Measurements from ENCODE around the gene TLR6.

The TLR6 gene

GRCh38 chr4:38868059-38868960 lies 11.7 kb upstream of the TLR6 start:
- no peak for DNase-seq (ENCODE audit: low read depth)
- H3K4me3 ChIP-seq (ENCODE audit: low read depth, low read length): peak overlapping the region; percentile 66
- no peak for TF ChIP-seq CTCF (IDR thresholded peaks at IDR 0.05; ENCODE audit: low read depth, low read length, missing control alignments)

GRCh38 chr4:38867478-38868058 lies 11.0 kb upstream of the TLR6 start, which contains the start of gene FAM114A1:
TSS of gene FAM114A1 (plus strand) at chr4:38867806. CDS start at chr4:38878079, 10,273 bp downstream.
- DNase-seq (ENCODE audit: low read depth): no peak
- TF ChIP-seq CTCF (IDR thresholded peaks at IDR 0.05; ENCODE audit: low read depth, low read length, missing control alignments): no peak
- H3K4me3 ChIP-seq (ENCODE audit: low read depth, low read length): peak within 1 kb of the TSS; percentile 66

DNA sequence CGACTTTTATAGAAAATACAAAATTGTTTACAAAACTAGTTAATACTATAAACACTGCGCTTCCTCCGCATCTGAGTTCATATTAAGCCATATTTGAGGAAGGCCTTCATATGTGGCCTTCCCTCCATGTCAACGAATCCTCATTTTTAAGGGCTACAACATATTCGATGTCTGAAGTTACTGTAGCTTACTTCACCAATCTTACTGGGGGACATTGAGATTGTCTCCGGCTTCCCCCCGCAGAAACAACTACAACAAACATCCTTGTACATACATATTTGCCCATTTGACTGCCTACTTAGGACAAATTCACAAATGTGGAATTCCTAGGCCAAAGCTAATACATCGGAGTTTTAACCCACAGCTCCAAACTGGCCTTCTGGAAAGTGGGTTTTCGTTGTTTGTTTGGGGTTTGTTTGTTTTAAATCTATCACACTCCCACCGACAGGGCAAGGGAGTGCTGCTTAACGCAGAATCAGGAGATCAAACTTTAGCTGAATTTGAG lies 10.4 kb upstream of the TLR6 start:
- H3K4me3 ChIP-seq (ENCODE audit: low read depth, low read length): peak overlapping the region; percentile 66
- DNase-seq (ENCODE audit: low read depth): no peak
- no peak for TF ChIP-seq CTCF (IDR thresholded peaks at IDR 0.05; ENCODE audit: low read depth, low read length, missing control alignments)

GRCh38 chr4:38865445-38865844 lies 8.8 kb upstream of the TLR6 start:
- no peak for TF ChIP-seq CTCF (IDR thresholded peaks at IDR 0.05; ENCODE audit: low read depth, low read length, missing control alignments)
- H3K4me3 ChIP-seq (ENCODE audit: low read depth, low read length): no peak overlapping the region
- DNase-seq (ENCODE audit: low read depth): no peak

- no peak for TF ChIP-seq CTCF (IDR thresholded peaks at IDR 0.05; ENCODE audit: low read depth, low read length, missing control alignments)
- no peak overlapping the region for H3K4me3 ChIP-seq (ENCODE audit: low read depth, low read length)
- DNase-seq (ENCODE audit: low read depth): no peak
These were observed 5.2 kb upstream of the TLR6 start for GRCh38 chr4:38861791-38862190.

- peak; percentile 61 for DNase-seq (ENCODE audit: low read depth)
- peak; percentile 96 for TF ChIP-seq CTCF (IDR thresholded peaks at IDR 0.05; ENCODE audit: low read depth, low read length, missing control alignments)
- no peak overlapping the region for H3K4me3 ChIP-seq (ENCODE audit: low read depth, low read length)
These were observed 4.3 kb upstream of the TLR6 start for GRCh38 chr4:38860788-38861424.
